Spleen (tissue), 11 donors: ENCODE data around the gene NT5DC3. TPM values are rescaled to one million over a fixed set of nuclear protein-coding genes. Genes with fewer than 3 reads are reported as not detected.

Experiments used
- DNase-seq: peaks from one replicate; pipeline ENCODE4 v3.0.0-alpha.2; 2020
- H3K27ac ChIP-seq, 8 donors: fragments of 200-600 bp; sonication (generic) in 7 of 8; 1 replicate in 4 of 8; 2 replicates in 4 of 8; pipeline versions ENCODE4 v1.5.0 to v1.8.0; 2016 to 2021; ENCODE audit warnings: inconsistent platforms in 4 of 8, mild to moderate bottlenecking in 4 of 8, moderate library complexity in 1 of 8
- H3K27me3 ChIP-seq, 7 donors: fragments of 200-600 bp; sonication (generic) in 6 of 7; replicated peaks in 1 of 7; 1 replicate in 4 of 7; 2 replicates in 3 of 7; pipeline versions ENCODE4 v1.5.0 to v1.8.0; 2016 to 2021; ENCODE audit warnings: inconsistent platforms in 3 of 7, mild to moderate bottlenecking in 1 of 7
- H3K36me3 ChIP-seq, 6 donors: fragments of 200-600 bp; sonication (generic) in 5 of 6; 1 replicate in 4 of 6; 2 replicates in 2 of 6; pipeline versions ENCODE4 v1.5.0 to v1.8.0; 2016 to 2021; ENCODE audit warnings: inconsistent platforms in 2 of 6
- H3K4me1 ChIP-seq, 6 donors: fragments of 200-600 bp; sonication (generic) in 5 of 6; 1 replicate in 3 of 6; 2 replicates in 3 of 6; pipeline versions ENCODE4 v1.5.0 to v1.8.0; 2016 to 2021; ENCODE audit warnings: inconsistent platforms in 3 of 6
- H3K4me3 ChIP-seq, 8 donors: fragments of 200-600 bp; sonication (generic) in 7 of 8; 1 replicate in 4 of 8; 2 replicates in 4 of 8; pipeline versions ENCODE4 v1.5.0 to v1.8.0; 2016 to 2021; ENCODE audit warnings: inconsistent platforms in 4 of 8, mild to moderate bottlenecking in 4 of 8, moderate library complexity in 2 of 8
- H3K9me3 ChIP-seq, 8 donors: fragments of 200-600 bp; sonication (generic) in 7 of 8; 1 replicate in 4 of 8; 2 replicates in 4 of 8; pipeline versions ENCODE4 v1.5.0 to v1.8.0; 2016 to 2021; ENCODE audit warnings: inconsistent platforms in 4 of 8
- CTCF ChIP-seq, 11 experiments: fragments of 200-600 bp in 7 of 11; fragments of 450-650 bp in 4 of 11; sonication (generic) in 4 of 11; IDR thresholded peaks in 8 of 11; conservative IDR thresholded peaks in 3 of 11; 1 replicate in 7 of 11; 2 replicates in 4 of 11; pipeline versions ENCODE4 v1.4.0 to v1.8.0; 2016 to 2021; ENCODE audit warnings: antibody characterized with exemption in 11 of 11, inconsistent platforms in 4 of 11, mild to moderate bottlenecking in 1 of 11
- POLR2A ChIP-seq, 3 donors: fragments of 450-650 bp; IDR thresholded peaks; one replicate each; pipeline ENCODE4 v1.5.1; 2017; ENCODE audit warnings: antibody characterized with exemption in 3 of 3, mild to moderate bottlenecking in 1 of 3
- POLR2AphosphoS5 ChIP-seq, 3 donors: sonication (generic); formaldehyde crosslinking; IDR thresholded peaks; one replicate each; pipeline ENCODE4 v1.5.1; 2017; ENCODE audit warnings: antibody characterized with exemption in 3 of 3
- WGBS, 5 donors: extraction: QIAGEN DNeasy Blood & Tissue Kit in 3 of 5; methylation state at CpG; one replicate each; pipeline versions ENCODE4 v1.1.5 to v1.1.7; 2013 to 2018; 5-methylcytosine and 5-hydroxymethylcytosine counted together
- intact Hi-C: fragments of 100-400 bp; cut with DNase I; formaldehyde crosslinking; loops from one replicate; pipeline ENCODE4 v1.15.0; 2023; ENCODE audit warnings: low total_unique reads
- polyA plus RNA-seq, 3 donors: library from polyadenylated mRNA; stranded (reverse); fragments of 200-250 nt; gene quantifications; one replicate each; pipeline ENCODE4 v1.2.1, GENCODE V29; 2013
- total RNA-seq, 7 donors: library from RNA; depleted of rRNA in 3 of 7; stranded (reverse); fragments of >200 nt in 3 of 7; fragmentation: NEBNext Ultra II Directional in 4 of 7; extraction: Animal tissue kit (Norgen Biotek cat#: 25700) in 4 of 7; gene quantifications; one replicate each; pipeline versions ENCODE4 v1.1.0 to v1.2.1, GENCODE V29; 2016 to 2021
- donor health status: healthy with polysubstance abuse.
- donor health status: DM: no; HTN: no; CAD: no; lungs with moderate emphysema.
- donor health status: DM: no; HTN: no; CAD: no.
- donor health status: Bipolar disorder and iron deficiency.
- donor health status: healthy.
- donor health status: DM: no; HTN: no; CAD: no.
- donor health status: DM: yes; HTN: yes; CAD: no.

NT5DC3 gene
- total and polyA plus RNA-seq, 10 donors, result 0.56 to 8.0 (median 3.1) TPM

DNA sequence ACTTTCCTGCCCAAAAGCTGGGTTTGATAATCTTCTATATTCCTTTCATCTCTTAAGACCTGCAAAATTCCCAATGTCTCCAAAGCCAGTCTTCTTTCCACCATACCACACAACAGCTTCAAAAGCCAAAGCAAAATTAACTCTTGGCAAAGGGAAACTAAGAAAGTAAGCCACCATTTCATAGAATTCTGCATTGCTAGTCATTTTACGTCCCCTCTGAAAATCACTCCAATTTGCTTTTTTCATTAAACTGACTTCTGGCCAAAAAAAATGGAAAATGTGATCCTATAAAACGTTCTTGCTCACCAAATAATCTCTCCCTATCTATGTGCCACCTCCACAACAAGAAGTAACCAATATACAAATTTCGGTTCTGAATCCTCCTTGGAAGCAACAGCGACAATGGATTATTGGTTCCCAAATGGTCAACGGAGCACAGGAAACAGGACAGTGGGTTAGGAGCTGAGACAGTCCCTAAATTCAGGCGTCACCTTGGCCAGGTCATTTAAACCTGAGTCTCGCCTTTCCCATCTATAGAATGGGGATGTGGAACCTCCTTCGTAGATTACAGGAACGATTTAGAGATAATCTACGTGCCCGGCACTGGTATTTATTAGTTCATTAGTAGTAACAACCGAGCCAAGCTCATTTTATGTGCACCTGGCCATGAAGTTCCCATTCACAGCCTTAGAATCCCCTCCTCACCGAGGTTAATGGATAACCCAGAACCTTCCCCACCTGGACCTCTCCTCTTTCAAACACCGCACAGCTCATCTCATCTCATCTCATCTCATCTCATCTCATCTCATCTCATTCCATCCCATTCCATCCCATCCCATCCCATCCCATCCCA lies 1.2 kb downstream of the NT5DC3 start:
- H3K4me1 ChIP-seq, result peaks cover 2 to 28% (median 20%) of the 10 kb centered on the region in 6 donors
- no peaks in the 10 kb centered on the region for H3K27me3 ChIP-seq
- TF ChIP-seq POLR2AphosphoS5 (IDR thresholded peaks at IDR 0.05) (no peak), CTCF (IDR thresholded peaks at IDR 0.05 in 8 of 11, conservative IDR thresholded peaks at IDR 0.05 in 3 of 11) (no peak), POLR2A (IDR thresholded peaks at IDR 0.05) (no peak)
- 74 to 81% (median 77%) methylated on average over 14 of the region's 14 CpGs for WGBS, 5 donors
- intact Hi-C loops, result no loop called here
- no peak for DNase-seq
- H3K36me3 ChIP-seq, result no peaks in the 10 kb centered on the region
- peak overlapping the region in 5 of 8 donors; percentile 77 to 83 (median 82) for H3K4me3 ChIP-seq
- H3K27ac ChIP-seq, result no peak overlapping the region
- H3K9me3 ChIP-seq, result no peaks in the 10 kb centered on the region

DNA sequence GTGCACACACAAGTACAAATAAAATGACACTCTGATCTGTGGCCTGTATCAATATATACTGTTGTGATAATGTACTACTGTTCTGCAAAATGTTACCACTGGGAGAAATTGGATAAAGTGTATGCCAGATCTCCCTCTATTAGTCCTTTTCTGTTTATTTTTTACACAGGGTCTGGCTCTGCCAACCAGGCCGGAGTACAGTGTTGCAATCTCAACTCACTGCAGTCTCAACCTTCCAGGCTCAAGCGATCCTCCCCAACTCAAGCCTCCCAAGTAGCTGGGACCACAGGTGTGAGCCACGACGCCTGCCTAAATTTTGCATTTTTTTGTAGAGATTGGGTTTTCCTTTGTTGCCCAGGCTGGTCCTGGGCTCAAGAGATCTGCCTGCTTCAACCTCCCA lies 1.9 kb downstream of the NT5DC3 start:
- WGBS, 5 donors, result 77 to 93% (median 83%) methylated on average over 4 of the region's 4 CpGs
- Histone ChIP-seq H3K27ac (no peak overlapping the region), H3K4me3 (no peak overlapping the region), H3K4me1 (peaks cover 2 to 28% (median 20%) of the 10 kb centered on the region in 6 donors), H3K9me3 (no peaks in the 10 kb centered on the region), H3K27me3 (no peaks in the 10 kb centered on the region), H3K36me3 (no peaks in the 10 kb centered on the region)
- intact Hi-C loops, result no loop called here
- no peak for DNase-seq
- TF ChIP-seq CTCF (IDR thresholded peaks at IDR 0.05 in 8 of 11, conservative IDR thresholded peaks at IDR 0.05 in 3 of 11) (no peak), POLR2A (IDR thresholded peaks at IDR 0.05) (no peak), POLR2AphosphoS5 (IDR thresholded peaks at IDR 0.05) (no peak)

DNA sequence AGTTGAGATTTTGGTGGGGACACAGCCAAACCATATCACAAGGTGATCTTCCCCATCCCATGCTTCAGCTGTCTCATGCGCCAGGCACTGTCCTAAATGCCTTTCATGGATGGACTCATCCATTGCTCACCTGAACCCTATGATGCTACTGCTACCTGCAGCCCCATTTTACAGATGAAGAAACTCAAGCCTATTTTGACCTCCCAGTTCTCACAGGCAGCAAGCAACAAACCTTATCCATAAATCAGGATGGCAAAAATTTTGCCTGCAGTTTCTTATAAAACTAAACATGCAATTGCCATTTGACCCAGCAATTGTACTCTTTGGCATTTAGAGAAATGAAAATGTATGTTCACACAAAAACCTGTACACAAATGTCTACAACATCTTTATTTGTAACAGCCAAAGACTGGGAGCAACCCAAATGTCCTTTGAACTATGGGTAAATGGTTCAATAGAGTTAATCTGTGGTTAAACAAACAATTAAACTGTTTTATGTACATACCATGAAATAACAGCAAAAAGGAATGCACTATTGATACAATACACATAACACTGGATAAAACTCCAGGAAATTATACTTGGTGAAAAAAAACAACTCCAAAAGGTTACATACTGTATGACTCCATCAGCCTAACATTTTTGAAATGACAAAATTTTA lies 2.6 kb downstream of the NT5DC3 start:
- Histone ChIP-seq H3K27ac (no peak overlapping the region), H3K4me3 (no peak overlapping the region)
- intact Hi-C loops, result no loop called here

More for the DNA sequence above, 2.6 kb downstream of the NT5DC3 start:
- H3K27me3 ChIP-seq, result no peaks in the 10 kb centered on the region
- H3K9me3 ChIP-seq, result no peaks in the 10 kb centered on the region
- no peak for DNase-seq
- TF ChIP-seq CTCF (IDR thresholded peaks at IDR 0.05 in 8 of 11, conservative IDR thresholded peaks at IDR 0.05 in 3 of 11) (no peak), POLR2A (IDR thresholded peaks at IDR 0.05) (no peak), POLR2AphosphoS5 (IDR thresholded peaks at IDR 0.05) (no peak)
- peaks cover 2 to 28% (median 20%) of the 10 kb centered on the region in 6 donors for H3K4me1 ChIP-seq
- WGBS, 5 donors, result 95 to 100% (median 100%) methylated on average over 1 of the region's 1 CpG
- H3K36me3 ChIP-seq, result no peaks in the 10 kb centered on the region
